ENCODE measurements around the gene AHCTF1.

Gene AHCTF1, protein sequence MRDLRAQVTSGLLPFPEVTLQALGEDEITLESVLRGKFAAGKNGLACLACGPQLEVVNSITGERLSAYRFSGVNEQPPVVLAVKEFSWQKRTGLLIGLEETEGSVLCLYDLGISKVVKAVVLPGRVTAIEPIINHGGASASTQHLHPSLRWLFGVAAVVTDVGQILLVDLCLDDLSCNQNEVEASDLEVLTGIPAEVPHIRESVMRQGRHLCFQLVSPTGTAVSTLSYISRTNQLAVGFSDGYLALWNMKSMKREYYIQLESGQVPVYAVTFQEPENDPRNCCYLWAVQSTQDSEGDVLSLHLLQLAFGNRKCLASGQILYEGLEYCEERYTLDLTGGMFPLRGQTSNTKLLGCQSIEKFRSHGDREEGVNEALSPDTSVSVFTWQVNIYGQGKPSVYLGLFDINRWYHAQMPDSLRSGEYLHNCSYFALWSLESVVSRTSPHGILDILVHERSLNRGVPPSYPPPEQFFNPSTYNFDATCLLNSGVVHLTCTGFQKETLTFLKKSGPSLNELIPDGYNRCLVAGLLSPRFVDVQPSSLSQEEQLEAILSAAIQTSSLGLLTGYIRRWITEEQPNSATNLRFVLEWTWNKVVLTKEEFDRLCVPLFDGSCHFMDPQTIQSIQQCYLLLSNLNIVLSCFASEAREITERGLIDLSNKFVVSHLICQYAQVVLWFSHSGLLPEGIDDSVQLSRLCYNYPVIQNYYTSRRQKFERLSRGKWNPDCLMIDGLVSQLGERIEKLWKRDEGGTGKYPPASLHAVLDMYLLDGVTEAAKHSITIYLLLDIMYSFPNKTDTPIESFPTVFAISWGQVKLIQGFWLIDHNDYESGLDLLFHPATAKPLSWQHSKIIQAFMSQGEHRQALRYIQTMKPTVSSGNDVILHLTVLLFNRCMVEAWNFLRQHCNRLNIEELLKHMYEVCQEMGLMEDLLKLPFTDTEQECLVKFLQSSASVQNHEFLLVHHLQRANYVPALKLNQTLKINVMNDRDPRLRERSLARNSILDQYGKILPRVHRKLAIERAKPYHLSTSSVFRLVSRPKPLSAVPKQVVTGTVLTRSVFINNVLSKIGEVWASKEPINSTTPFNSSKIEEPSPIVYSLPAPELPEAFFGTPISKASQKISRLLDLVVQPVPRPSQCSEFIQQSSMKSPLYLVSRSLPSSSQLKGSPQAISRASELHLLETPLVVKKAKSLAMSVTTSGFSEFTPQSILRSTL (N-terminal part only)

DNA sequence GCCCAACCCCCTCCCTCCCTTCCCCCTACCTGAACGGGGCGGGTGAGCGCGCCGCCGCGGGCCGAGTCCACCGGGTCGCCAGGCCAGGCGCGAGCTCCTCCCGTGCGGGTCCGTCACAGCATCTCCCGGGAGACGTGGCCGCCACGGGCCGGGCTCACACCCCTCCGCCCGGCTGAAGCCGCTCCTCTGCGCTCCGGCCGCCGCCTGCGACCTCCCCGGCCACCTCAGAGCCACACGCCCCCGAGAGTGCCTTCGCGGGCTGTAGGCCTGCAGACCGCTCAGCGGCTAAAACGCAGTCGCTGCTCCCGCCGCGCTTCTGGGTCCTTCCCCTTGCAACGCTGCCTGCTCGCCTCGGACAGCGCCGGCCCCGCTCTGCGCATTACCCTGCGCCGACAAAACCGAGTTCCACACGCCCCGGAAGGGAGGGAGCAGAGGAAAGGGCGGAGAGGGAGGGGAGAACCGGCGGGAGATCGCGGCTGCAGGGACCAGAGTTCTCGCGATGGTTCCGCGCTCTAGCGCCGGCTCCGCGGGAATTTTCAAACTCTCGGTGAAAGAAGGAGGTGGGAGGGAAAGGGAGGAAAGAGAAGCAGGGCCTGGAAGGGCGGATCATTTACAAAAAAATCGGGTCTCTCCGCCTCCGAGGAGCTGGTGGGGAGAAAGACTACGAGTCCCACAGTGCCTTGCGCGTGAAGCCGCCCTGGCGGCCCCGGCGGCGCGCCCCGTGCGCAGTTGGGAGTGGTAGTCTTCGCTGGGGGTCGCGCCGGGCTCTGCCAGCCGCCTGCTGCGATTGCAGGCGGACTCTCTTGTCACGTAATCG lies at the start of gene AHCTF1:
AHCTF1 (minus strand) TSS at position 400 of the 817 bp plus-strand sequence. CDS start 13,578 bp downstream, outside the sequence.
- DNase-seq = peak; percentile 98

DNA sequence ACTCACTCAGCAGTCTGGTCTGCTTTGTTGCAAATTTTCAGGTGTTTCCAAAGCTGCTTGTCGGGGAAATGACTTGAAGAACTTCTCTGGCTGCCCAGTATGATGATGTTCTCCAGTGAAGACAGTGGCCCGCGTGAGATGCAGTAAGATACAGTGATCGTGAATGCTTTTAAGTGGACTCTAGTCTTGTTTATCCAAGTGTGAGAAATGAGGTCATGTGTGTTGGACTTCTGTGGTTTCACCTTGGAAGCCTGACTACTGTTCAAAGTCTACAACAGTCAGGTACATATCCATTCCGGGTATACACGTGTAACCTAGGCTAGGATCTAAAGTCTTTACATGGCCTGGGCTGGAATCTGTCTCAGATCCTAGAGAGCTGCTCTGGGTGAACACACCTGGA lies 47.0 kb upstream of the AHCTF1 start:
- DNase-seq = no peak

DNA sequence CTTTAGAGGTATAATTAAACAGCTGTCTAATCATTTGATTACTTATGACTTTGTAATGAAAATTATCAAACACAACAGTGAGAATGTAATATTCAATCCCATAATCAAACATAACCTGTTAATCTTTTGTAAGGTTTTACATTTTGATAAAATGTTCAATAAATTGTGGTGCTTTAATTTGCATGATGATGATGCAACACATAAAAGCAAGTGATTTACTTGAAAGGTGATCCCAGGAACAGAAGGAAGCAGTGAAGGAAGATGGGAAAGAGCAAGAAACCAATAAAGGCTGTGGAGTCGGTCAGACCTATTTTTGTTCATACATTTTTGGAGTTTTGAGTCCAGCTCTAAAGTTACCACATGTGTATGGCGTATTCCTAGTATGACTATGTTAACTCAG lies 46.5 kb upstream of the AHCTF1 start:
- no peak for DNase-seq

DNA sequence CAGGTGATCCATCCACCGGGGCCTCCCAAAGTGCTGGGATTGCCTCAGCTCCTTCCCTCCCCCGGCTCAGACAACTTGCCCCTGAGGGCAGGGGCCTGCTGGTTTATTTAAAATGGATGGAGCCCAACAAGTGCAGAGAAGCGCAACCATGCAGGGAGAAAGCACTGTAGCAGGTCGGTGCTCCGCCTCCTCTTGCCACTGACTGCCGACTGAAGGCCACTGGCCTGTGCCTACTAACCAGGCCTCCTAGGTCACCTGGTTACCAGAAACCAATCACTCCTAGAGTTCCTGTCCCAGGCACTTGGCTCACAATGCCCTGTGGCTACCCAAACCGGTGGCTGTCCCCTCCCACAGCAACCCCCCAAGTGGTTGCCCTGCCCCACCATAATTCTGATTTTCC lies 40.2 kb upstream of the AHCTF1 start:
- no peak for DNase-seq

DNA sequence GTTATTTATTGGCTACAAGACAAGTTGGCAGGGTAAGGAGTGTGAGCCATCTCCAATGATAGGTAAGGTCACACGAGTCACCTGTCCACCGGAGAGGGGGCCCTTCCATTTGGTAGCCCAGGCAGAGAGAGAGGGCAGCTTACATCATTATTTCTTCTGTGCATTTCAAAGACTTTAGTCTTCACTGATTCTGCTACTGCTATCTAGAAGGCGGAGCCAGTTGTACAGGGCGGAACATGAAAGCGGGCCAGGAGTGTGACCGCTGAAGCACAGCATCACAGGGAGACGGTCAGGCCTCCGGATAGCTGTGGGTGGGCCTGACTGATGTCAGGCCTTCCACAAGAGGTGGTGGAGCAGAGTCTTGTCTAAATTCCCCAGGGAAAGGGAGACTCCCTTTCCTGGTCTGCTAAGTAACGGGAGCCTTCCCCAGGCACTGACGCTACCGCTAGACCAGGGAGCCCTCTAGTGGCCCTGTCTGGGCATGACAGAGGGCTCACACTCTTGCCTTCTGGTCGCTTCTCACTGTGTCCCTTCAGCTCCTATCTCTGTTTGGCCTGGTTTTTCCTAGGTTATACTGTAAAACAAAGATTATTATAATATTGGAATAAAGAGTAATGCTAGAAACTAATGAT lies 39.5 kb upstream of the AHCTF1 start:
- no peak for DNase-seq

DNA sequence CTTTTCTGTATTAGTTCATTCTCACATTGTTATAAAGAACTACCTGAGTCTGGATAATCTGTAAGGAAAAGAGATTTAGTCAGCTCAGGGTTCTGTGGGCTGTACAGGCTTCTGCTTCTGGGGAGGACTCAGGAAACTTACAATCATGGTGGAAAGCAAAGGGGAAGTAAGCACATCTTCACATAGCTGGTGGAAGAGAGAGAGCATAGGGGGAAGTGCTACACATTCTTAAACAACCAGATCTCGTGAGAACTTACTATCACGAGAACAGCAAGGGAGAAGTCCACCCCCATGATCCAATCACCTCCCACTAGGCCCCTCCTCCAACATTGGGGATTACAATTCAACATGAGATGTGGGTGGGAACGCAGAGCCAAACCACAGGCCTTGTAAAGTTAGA lies 37.9 kb upstream of the AHCTF1 start:
- DNase-seq = no peak

DNA sequence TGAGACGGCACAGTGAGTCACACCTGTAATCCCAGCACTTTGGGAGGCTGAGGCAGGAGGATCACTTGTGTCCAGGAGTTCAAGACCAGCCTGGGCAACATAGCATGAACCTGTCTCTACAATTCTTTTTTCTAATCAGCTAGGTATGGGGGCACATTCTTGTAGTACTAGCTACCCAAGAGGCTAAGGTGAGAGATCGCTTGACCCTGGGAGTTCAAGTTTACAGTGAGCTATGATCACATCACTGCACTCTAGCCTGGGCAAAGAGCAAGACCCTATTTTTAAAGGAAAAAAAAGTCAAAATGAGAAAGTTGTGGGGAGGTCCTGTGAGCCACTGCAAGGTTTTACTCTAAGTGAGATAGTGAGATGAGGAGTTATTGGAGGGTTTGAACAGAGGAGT lies 34.8 kb upstream of the AHCTF1 start:
- DNase-seq = no peak

DNA sequence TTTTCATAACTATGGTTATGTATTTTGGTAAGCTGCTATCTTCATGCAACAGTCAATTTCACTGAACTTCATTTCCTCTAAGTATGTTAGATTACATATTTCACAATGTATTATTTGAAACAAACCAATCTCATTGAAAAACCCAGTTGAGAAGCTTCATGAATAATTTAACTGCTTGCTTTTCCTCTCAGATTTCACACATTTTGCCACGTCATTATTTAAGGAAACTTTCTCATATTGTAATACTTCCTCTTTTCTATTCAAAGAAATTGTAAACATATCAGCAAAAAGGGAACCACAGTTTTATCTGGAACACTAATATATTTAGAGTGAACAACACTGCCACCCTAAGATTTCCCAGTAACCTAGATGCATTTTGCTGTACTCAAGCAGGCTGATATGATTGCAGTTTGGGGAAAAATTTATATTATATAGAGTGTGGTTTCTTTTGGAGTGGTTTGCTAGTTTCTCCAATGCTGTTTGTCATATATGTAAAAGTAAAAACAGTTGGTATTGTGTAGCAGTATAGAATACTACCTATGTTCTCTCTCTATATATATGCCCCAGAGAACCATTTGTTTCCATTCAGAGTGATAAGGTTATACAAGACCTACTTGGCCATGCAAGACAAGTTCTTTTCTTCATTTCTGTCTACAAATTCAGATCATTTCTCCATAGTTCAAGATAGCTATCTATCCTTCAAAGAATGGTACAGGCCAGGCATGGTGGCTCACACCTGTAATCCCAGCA lies 28.4 kb upstream of the AHCTF1 start:
- DNase-seq = no peak

DNA sequence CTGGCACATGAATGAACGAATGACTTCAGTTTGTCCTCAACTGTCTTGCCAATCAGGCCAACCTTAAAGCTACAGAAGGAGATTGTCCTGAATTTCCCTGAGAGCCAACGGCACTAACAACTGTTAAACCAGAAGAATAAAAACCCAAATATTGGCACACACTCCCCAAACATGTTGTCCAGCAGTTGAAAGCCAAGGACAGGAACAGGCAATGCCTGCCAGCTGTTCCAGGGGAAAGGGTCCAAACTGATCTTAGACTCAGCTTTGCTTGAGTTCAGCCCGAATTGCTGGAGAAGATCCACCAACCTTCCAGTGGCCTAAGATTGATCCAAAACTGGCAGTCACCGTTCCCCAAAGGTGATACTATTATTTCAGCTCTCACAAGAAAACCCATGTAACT lies 22.4 kb upstream of the AHCTF1 start:
- no peak for DNase-seq

DNA sequence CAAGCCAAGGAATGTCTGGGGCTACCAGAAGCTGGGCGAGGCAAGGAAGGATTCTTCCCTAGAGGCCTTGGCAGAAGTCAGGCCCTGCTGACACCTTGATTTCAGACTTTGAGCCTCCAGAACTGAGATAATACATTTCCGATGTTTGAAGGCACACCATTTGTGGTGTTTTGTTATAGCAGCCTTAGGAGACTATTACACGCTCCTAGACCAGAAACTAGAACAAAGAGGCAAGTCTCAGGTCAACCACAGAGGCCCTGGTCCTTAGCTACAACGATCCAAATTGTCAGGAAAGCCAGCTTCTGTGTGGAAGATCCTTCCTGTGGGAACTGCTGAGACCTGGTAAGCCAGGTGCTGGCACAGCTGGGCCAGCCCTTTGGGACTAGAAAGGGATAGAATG lies 19.7 kb upstream of the AHCTF1 start:
- no peak for DNase-seq

DNA sequence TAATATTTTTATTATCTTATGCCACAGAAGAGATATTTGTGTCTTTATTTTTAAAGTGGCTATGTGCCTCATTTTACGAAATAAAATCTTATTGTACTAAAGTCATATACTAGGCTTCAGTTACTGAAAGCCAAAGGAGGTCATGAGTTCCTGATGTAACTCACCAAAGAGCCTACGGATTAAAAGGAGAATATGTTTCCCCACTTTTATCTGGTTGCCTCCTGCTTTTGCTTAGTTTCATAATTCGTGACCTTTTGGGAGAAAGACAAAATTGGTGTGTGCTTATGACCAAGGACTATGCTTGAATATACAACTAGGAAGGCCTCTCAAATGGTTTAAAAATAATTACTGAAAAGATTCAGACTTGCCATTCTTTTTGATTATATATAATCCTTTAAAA lies 18.2 kb upstream of the AHCTF1 start:
- DNase-seq = no peak

DNA sequence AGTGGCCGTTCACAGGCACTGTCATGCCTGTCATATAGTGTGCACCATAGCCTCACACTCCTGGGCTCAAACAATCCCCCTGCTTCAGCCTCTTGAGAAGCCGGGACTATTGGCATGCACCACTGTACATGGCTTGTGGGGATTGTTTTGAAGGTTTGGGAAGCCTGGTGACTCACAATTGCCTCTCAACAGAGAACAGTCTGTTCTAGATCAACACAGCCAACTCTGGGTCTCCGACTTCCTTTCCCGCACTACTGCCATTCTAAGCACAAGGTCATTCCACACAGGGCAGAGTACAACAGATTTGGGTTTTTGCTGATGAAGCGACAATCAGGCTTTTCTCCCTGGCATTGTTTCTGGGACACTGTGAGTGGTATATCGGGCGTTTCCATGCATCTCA lies 15.5 kb upstream of the AHCTF1 start:
- no peak for DNase-seq

DNA sequence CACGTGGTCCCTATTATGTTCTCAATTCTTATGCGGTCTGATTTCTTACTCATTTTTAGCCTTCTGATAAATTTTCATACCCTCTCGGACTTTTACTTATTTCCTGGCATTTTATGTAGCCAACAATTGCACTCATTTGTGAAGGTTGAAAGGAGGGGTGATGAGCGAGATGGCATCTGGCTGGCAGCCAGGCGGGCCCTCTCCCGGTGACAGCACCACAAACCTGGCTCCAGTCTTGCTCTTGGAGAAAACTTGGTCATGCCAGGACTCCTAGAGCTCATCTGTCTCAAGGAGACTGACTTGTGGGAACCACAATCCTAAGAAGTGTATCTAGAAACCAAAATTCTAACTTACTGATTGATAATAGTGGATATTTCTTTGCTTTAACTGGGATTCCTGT lies 14.6 kb upstream of the AHCTF1 start:
- no peak for DNase-seq

DNA sequence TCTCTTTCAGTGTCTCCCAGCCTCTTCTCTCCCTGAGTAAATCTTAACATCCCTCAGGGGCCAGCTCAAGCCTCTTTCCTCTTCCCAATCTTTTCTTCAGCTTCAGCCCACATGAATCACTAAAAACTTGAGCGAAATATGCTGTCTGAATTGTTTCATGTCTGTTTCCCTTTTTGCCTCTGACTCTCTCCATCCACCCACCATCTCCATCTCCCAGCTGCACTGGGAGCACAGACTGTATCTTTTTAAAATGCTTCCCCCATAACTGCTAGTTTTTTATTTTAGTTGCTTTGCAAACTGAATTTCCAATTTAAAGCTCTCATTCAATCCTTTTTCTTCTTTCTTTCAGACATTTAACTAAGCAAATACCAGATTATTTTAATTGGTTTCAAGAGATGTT lies 3.0 kb upstream of the AHCTF1 start:
- no peak for DNase-seq

DNA sequence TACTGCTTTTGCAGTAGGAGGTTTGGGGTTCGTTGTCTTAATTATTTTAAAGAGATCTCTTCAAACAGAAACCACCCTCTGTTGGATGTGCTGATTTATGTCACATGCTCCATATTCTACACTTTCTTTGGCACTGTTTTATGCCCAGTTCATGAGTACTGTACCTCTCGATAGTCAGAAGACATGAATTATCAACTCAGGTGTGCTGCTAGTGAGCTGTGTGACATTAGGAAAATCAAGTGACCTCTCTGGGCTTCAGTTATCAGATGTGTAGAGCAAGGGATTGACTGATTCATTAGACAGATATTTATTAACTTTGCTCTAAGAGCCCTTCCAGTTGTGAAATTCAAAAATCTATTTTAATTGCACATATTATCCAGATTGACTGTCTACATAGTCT lies 2.1 kb upstream of the AHCTF1 start:
- no peak for DNase-seq

DNA sequence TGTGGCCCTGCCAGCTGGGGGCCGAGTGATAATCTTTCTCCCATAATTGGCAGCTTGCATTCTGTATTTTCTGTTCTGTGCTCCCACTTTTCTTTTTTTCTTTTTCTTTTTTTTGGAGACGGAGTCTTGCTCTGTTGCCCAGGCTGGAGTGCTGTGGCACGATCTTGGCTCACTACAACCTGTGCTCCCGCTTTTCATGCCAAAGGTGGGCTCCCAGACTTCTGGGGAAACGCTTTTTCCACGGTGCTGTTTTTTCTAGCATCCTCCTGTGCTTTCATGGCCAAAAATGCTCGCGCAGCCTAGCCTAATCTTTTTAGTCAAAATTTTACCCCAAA lies 585 bp upstream of the AHCTF1 start:
- no peak for DNase-seq

DNA sequence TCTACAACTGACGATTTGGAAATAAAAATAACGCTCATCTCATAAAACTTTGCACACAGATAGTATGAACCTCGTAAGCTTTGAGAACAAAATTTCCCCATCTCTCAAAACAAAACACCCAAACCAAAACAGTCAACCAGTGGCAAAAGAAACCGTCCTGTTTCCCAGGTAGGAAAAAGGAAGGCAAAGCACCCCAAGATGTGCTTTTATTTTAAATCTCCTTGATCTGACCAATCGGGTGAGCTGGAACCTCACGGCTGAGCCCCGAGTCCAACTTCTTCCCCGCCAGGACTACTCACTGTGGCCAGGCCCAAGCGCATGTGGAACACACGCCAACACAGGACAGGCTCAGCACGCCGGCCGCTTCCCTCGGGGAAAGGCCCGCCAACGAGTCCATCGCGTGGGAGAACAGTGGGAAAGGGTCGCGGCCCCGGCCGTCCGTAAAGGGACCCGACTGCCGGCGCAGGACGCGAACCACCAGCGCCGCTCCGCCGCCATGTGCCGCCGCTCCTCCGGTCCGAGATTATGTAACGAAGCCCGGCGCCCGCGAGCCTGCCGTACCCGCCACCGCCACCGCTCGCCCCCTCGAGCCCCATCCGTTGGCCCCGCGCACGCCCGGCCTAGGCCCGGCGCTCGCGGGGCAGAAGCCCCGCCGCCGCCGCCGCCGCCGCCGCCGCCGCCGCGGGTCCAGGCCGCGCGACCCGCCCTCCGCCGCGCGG lies 759 bp downstream of the AHCTF1 start:
- no peak for DNase-seq

DNA sequence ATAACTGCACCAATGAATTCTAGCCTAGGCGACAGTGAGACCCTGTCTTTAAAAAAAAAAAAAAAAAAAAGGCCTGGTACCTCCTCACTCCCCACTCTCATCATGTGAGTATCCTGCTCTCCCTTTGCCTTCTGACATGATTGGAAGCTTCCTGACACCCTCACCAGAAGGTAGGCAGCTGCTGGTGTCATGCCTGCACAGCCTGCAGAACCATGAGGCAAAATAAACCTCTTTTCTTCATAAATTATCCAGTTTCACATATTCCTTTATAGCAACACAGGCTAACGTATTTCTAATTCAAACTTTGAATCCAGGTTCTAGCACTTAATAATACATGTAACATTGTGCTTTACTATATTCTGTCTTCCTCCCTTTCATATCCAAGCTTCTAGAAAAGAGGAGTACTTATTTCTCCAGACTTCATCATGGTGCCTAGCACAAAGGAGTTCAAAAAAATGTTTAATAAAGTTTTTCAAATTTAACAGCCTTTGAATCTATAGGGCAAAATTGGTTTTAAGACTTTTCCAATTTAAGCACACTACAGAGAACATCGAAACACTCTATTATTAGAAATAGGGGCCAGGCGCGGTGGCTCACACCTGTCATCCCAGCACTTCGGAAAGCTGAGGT lies 5.6 kb downstream of the AHCTF1 start:
- DNase-seq = no peak

DNA sequence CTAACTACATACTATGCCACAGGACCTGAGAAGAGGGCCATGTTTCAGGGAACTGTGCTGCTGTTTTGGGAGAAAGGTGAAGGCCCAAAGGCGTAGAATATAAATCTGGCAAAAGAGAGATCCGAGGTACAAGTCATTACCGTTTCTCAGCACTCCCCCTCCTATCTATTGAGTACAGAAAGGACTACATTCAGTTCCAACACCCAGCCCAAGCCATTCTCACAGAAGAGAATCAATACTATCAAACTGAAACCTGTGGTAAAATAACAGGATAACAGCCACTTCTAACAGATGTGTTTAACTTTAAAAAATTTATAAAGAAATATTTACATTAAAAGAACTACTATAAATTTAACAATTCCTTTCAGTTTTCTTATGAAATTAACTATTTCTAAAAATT lies 7.8 kb downstream of the AHCTF1 start:
- no peak for DNase-seq

DNA sequence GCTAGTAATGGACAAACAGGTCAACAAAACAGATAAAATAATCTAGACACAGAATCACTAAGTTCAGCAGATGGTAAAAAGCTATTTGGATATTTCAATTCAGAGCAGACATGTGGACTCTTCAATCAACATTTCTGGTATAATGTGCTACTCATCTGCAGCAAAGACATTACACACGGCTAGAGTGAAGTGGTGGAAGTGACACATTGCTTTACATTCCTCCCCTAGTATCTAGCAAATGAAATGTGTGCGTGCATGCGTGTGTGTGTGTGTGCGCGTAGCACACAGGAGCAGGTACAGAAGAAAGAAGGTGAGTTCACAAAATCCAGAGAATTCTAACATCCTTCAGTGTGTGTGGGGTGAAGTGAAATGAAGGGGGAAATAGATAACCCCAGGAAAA lies 8.3 kb downstream of the AHCTF1 start:
- DNase-seq = no peak
